Gastroesophageal sphincter (tissue), 3 donors: ENCODE data around the gene CORO2B.

ENCODE experiments used
- CTCF ChIP-seq, 4 experiments: fragments of 200-600 bp in 2 of 4; fragments of 450-650 bp in 2 of 4; sonication (generic) in 1 of 4; IDR thresholded peaks; one replicate each; pipeline ENCODE4 v1.5.1; 2017 to 2019; ENCODE audit warnings: antibody characterized with exemption in 4 of 4, mild to moderate bottlenecking in 2 of 4, moderate library complexity in 2 of 4
- EP300 ChIP-seq: sonication (generic); formaldehyde crosslinking; IDR thresholded peaks from one replicate; pipeline ENCODE4 v1.6.1; 2017; ENCODE audit warnings: antibody characterized with exemption, mild to moderate bottlenecking
- POLR2A ChIP-seq, 2 donors: fragments of 450-650 bp; IDR thresholded peaks; one replicate each; pipeline ENCODE4 v1.6.1; 2017; ENCODE audit warnings: antibody characterized with exemption in 2 of 2, mild to moderate bottlenecking in 2 of 2, moderate library complexity in 1 of 2

GRCh38 chr15:68650901-68651709 lies 72.3 kb downstream of the CORO2B start:
- TF ChIP-seq EP300 (no peak), CTCF (IDR thresholded peaks at IDR 0.05) (peak in 3 of 4 experiments; percentile 40 to 68 (median 46)), POLR2A (IDR thresholded peaks at IDR 0.05) (no peak)
